Mammary epithelial cell (primary cell): ENCODE measurements around the gene SIRT2.

ENCODE experiments used
- EZH2 ChIP-seq: IDR thresholded peaks from 2 replicates; pipeline ENCODE4 v1.6.1; 2012; ENCODE audit warnings: low read length, inconsistent platforms, borderline replicate concordance
- TF ChIP-seq, protein P1 (sequence below), 2 donors: IDR thresholded peaks in 1 of 2; conservative IDR thresholded peaks in 1 of 2; 2 replicates each; pipeline ENCODE4 v1.5.1; 2011 to 2012; ENCODE audit warnings: inconsistent platforms in 2 of 2, low read length in 2 of 2, mild to moderate bottlenecking in 2 of 2, control low read depth in 1 of 2, low read depth in 1 of 2; ENCODE audit not compliant: insufficient read depth in 1 of 2; ENCODE audit errors: extremely low read depth in 1 of 2

DNA sequence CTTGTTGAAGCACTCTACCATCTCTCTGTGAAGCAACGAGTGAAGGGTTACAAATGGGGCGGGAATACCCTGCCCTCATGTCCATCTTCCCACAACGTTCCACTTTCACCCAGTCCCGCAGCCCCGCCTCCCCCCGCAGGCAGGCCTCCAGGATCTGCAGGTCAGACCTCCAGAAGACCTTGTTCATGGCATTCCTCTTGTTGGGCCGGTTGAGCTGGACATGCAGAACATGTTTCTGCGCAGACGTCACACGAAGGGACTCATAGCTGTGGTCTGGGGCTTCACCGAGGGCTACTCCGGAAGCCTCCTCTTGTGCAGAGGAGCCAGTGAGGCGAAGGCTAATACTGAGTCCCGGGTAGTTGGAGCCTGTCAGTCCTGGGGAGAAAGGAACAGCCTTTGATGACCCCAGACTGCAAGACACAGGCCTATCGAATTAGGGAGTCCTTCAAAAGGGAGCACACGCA, 68.2 kb downstream of the SIRT2 start:
- TF ChIP-seq, protein P1, sequence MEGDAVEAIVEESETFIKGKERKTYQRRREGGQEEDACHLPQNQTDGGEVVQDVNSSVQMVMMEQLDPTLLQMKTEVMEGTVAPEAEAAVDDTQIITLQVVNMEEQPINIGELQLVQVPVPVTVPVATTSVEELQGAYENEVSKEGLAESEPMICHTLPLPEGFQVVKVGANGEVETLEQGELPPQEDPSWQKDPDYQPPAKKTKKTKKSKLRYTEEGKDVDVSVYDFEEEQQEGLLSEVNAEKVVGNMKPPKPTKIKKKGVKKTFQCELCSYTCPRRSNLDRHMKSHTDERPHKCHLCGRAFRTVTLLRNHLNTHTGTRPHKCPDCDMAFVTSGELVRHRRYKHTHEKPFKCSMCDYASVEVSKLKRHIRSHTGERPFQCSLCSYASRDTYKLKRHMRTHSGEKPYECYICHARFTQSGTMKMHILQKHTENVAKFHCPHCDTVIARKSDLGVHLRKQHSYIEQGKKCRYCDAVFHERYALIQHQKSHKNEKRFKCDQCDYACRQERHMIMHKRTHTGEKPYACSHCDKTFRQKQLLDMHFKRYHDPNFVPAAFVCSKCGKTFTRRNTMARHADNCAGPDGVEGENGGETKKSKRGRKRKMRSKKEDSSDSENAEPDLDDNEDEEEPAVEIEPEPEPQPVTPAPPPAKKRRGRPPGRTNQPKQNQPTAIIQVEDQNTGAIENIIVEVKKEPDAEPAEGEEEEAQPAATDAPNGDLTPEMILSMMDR (conservative IDR thresholded peaks at IDR 0.05 in 1 of 2, IDR thresholded peaks at IDR 0.05 in 1 of 2; ENCODE audit: extremely low read depth in 1 of 2, insufficient read depth in 1 of 2, low read depth in 1 of 2, low read length in 2 of 2) = no peak
- TF ChIP-seq EZH2 = no peak
